DOHH2 (cell line): ENCODE results near the gene WNT2.
"Not testable (repeated sequence)": the region's sequence is repeated elsewhere in the genome, so short reads cannot be mapped to it uniquely, and the experiment has no call there.

ENCODE experiments used
- H3F3A ChIP-seq: fragments of 200-600 bp; sonication (generic), shearing (Covaris generic); 2 replicates; pipeline ENCODE4 v1.6.0; 2016; ENCODE audit warnings: antibody characterized with exemption, mild to moderate bottlenecking; ENCODE audit not compliant: control insufficient read depth, insufficient read depth
- H3K27ac ChIP-seq: fragments of 200-600 bp; sonication (generic); 2 replicates; pipeline ENCODE4 v1.5.1; 2014; ENCODE audit warnings: low read depth, mild to moderate bottlenecking, low read length, moderate library complexity
- H3K27me3 ChIP-seq: fragments of 200-600 bp; sonication (generic); 2 replicates; pipeline ENCODE4 v1.6.1; 2014; ENCODE audit warnings: mild to moderate bottlenecking, low read length, mixed read lengths; ENCODE audit not compliant: control insufficient read depth
- H3K36me3 ChIP-seq: fragments of 200-600 bp; sonication (generic); 2 replicates; pipeline ENCODE4 v1.6.1; 2014; ENCODE audit warnings: mild to moderate bottlenecking, low read length, moderate library complexity, mixed read lengths; ENCODE audit not compliant: control insufficient read depth
- H3K4me1 ChIP-seq: fragments of 200-600 bp; sonication (generic); 2 replicates; pipeline ENCODE4 v1.6.1; 2014; ENCODE audit warnings: mild to moderate bottlenecking, low read length, mixed read lengths; ENCODE audit not compliant: control insufficient read depth
- H3K4me2 ChIP-seq: fragments of 200-600 bp; sonication (generic); 2 replicates; pipeline ENCODE4 v1.6.0; 2014; ENCODE audit warnings: mild to moderate bottlenecking, low read length, moderate library complexity
- H3K4me3 ChIP-seq: fragments of 200-600 bp; sonication (generic); 2 replicates; pipeline ENCODE4 v1.5.1; 2014; ENCODE audit warnings: mild to moderate bottlenecking, low read length, mixed read lengths
- H3K79me2 ChIP-seq: fragments of 200-600 bp; sonication (generic); 2 replicates; pipeline ENCODE4 v1.6.1; 2014; ENCODE audit warnings: mild to moderate bottlenecking, low read length, mixed read lengths; ENCODE audit not compliant: control insufficient read depth
- H3K9me2 ChIP-seq: fragments of 200-600 bp; sonication (generic); replicated peaks from 2 replicates; pipeline ENCODE4 v1.6.1; 2014; ENCODE audit warnings: mild to moderate bottlenecking, low read length, mixed read lengths; ENCODE audit not compliant: control insufficient read depth
- H3K9me3 ChIP-seq: fragments of 200-600 bp; sonication (generic); 2 replicates; pipeline ENCODE4 v1.6.1; 2014; ENCODE audit warnings: antibody characterized with exemption, low read length, mixed read lengths; ENCODE audit not compliant: control insufficient read depth, insufficient read depth
- H4K20me1 ChIP-seq: fragments of 200-600 bp; sonication (generic); 2 replicates; pipeline ENCODE4 v1.6.0; 2014; ENCODE audit warnings: low read depth, mild to moderate bottlenecking, antibody characterized with exemption, low read length, moderate library complexity; ENCODE audit not compliant: control insufficient read depth, insufficient read depth
- CTCF ChIP-seq: fragments of 200-600 bp; sonication (generic); IDR thresholded peaks from one replicate; pipeline ENCODE4 v1.5.1; 2014; ENCODE audit warnings: antibody characterized with exemption, mild to moderate bottlenecking, low read depth, low read length; ENCODE audit not compliant: poor library complexity, severe bottlenecking
- EZH2phosphoT487 ChIP-seq: fragments of 200-600 bp; sonication (generic); IDR thresholded peaks from 2 replicates; pipeline ENCODE4 v1.6.1; 2017; ENCODE audit warnings: borderline replicate concordance, mild to moderate bottlenecking, antibody characterized with exemption, low read length, moderate library complexity, mixed read lengths

Gene WNT2

GRCh38 chr7:117248829-117249228, 74.0 kb downstream of the WNT2 start:
- H3K9me2 ChIP-seq, result no peaks in the 10 kb centered on the region
- no peaks in the 10 kb centered on the region for H3K4me1 ChIP-seq
- no peaks in the 10 kb centered on the region for H3F3A ChIP-seq
- peaks cover 20% of the 10 kb centered on the region for H3K27me3 ChIP-seq
- no peaks in the 10 kb centered on the region for H4K20me1 ChIP-seq
- H3K79me2 ChIP-seq, result no peaks in the 10 kb centered on the region
- TF ChIP-seq CTCF (no peak), EZH2phosphoT487 (no peak)
- H3K36me3 ChIP-seq, result no peaks in the 10 kb centered on the region
- H3K4me2 ChIP-seq, result no peak overlapping the region
- peaks cover 3% of the 10 kb centered on the region; the same call in 1 of the 2 replicates for H3K9me3 ChIP-seq
- H3K27ac ChIP-seq, result no peak overlapping the region
- no peak overlapping the region for H3K4me3 ChIP-seq

GRCh38 chr7:117247809-117248208, 75.0 kb downstream of the WNT2 start:
- H3K4me3 ChIP-seq, result no peak overlapping the region
- no peak overlapping the region for H3K27ac ChIP-seq
- H3K36me3 ChIP-seq, result no peaks in the 10 kb centered on the region
- peaks cover 3% of the 10 kb centered on the region; the same call in 1 of the 2 replicates for H3K9me3 ChIP-seq
- no peaks in the 10 kb centered on the region for H3K79me2 ChIP-seq
- no peaks in the 10 kb centered on the region for H3K4me1 ChIP-seq
- H3F3A ChIP-seq, result no peaks in the 10 kb centered on the region
- H3K9me2 ChIP-seq, result no peaks in the 10 kb centered on the region
- TF ChIP-seq CTCF (no peak), EZH2phosphoT487 (no peak)
- no peaks in the 10 kb centered on the region for H4K20me1 ChIP-seq
- no peak overlapping the region for H3K4me2 ChIP-seq
- peaks cover 20% of the 10 kb centered on the region for H3K27me3 ChIP-seq

DNA sequence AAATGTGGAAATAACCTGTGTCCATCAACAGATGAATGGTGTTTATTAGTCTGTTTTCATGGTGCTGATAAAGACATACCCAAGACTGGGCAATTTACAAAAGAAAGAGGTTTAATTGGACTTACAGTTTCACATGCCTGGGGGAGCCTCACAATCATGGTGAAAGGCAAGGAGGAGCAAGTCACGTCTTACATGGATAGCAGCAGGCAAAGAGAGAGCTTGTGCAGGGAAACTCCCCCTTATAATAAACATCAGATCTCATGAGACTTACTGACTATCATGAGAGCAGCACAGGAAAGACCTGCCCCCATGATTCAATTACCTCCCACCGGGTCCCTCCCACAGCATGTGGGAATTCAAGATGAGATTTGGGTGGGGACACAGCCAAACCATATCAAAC, 77.2 kb downstream of the WNT2 start:
- not testable (repeated sequence) for H3K36me3 ChIP-seq, H3K4me1 ChIP-seq, H3K27me3 ChIP-seq, H3K4me2 ChIP-seq, H3K27ac ChIP-seq, H3K9me3 ChIP-seq, H3K9me2 ChIP-seq, H3F3A ChIP-seq, H3K4me3 ChIP-seq, H4K20me1 ChIP-seq, H3K79me2 ChIP-seq

DNA sequence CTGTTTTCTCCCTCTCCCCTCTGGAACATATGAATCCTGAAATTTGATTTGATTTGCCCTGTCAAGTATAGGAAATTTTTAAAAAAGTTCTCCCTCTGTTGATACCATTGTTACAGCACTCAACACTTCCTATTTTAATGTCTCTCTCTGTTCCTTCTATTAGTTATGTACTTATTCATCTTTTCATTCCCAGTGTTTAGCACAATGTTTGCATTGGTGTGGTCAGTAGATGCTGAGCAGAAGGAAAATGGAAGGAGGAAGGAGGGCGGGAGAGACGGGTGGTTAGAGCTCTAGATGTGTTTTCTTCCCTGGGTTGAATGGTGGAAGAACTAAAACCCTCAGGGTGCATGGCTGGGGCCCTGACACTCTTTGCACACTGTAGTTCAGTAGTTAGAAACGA, 79.5 kb downstream of the WNT2 start:
- no peak overlapping the region for H3K4me3 ChIP-seq
- H3K79me2 ChIP-seq, result no peaks in the 10 kb centered on the region
- H3K4me1 ChIP-seq, result no peaks in the 10 kb centered on the region
- H3F3A ChIP-seq, result no peaks in the 10 kb centered on the region
- H3K27ac ChIP-seq, result no peak overlapping the region
- TF ChIP-seq CTCF, result no peak
- no peak for TF ChIP-seq EZH2phosphoT487
- no peaks in the 10 kb centered on the region for H3K9me2 ChIP-seq
- no peaks in the 10 kb centered on the region for H3K27me3 ChIP-seq
- no peaks in the 10 kb centered on the region for H4K20me1 ChIP-seq
- H3K9me3 ChIP-seq, result peaks cover 3% of the 10 kb centered on the region; the same call in 1 of the 2 replicates
- no peaks in the 10 kb centered on the region for H3K36me3 ChIP-seq
- no peak overlapping the region for H3K4me2 ChIP-seq
